Measurements from ENCODE around the gene RGMB. TPM values are rescaled to one million over a fixed set of nuclear protein-coding genes. Genes with fewer than 3 reads are reported as not detected.

Gene RGMB
- total and polyA plus RNA-seq, 2 donors, result 21.2 to 23.1 TPM

DNA sequence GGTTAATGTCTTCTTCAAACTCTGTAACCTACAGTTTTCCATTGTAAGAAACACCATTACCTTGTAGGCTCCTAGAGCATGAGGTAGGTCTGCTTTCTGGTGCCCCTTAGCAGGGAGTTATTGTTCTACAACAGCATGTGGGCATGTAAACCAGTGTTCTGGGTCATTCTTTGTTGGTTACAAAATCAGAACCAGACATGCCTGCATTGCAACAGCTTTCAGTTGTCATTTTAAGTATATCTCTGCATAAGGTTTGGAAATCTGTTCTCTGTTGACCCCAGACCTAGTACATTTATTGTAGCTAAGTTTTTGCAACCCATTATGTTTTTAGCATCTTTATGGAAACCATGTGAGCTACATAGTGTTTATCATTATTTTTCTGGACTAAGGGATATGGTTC, 10.9 kb downstream of the RGMB start:
- Histone ChIP-seq H3K27ac (ENCODE audit: low read depth) (no peak overlapping the region), H3K4me1 (ENCODE audit: insufficient read depth) (peaks cover 2% of the 10 kb centered on the region), H3K4me3 (ENCODE audit: low read depth, low read length) (no peak overlapping the region), H3K36me3 (ENCODE audit: insufficient read depth) (no peaks in the 10 kb centered on the region)
- DNase-seq (ENCODE audit: extremely low spot score), result no peak

DNA sequence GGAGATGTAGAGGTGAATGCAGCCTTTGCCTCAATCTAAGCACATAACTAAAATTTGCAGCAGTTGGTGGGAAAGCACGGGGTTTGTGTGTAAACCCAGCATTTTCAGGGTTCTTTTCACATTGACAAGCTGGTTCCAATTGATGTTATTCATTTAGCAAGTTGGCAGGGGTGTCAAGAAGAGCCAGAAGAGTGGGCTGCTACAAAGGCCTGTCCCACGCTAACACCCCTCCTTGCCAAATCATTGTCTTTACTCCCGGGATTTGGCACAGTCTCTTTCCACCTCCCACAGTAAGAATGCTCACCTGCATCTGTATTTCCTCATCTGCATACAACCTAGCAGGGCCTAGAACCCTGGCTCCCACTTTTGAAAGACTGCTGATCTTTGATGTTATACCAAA, 11.8 kb downstream of the RGMB start:
- Histone ChIP-seq H3K4me3 (ENCODE audit: low read depth, low read length) (no peak overlapping the region), H3K36me3 (ENCODE audit: insufficient read depth) (no peaks in the 10 kb centered on the region), H3K4me1 (ENCODE audit: insufficient read depth) (peaks cover 2% of the 10 kb centered on the region), H3K27ac (ENCODE audit: low read depth) (no peak overlapping the region)
- WGBS, result 73% methylated on average over 3 of the region's 3 CpGs
- DNase-seq (ENCODE audit: extremely low spot score), result no peak

DNA sequence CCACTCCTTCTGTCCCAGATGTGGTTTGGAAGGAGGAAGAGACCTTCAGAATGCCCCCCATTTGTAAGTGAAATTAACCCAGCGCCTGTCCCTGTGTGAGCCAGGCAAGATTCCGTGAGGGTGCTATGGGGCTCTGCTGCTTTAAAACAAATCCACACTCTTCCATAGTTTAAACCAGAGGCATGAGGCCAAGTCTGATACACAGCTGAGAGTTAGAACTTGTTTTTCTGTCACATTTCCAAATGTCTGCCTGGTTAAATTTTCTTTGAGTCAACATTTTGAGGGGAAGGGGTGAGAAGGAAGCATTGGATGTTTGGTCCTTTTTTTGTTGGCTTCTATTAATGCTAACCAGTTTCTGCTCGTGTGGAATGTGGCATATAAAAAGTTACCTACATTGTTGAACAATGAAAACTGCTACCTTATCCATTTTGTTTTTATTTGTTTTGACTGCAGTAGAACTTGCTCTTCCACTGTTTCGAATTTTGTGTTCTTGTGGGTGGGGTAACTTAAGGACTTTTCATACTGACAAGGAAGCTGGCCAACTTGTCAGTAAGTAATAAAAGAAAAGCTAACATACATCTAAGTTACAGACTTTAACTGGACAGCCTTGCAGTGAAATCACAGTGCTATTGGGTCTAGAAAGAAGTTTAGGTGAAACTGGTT, 12.9 kb downstream of the RGMB start:
- Histone ChIP-seq H3K36me3 (ENCODE audit: insufficient read depth) (no peaks in the 10 kb centered on the region), H3K4me1 (ENCODE audit: insufficient read depth) (peaks cover 2% of the 10 kb centered on the region), H3K27ac (ENCODE audit: low read depth) (peak overlapping the region; percentile 6), H3K4me3 (ENCODE audit: low read depth, low read length) (no peak overlapping the region)
- DNase-seq (ENCODE audit: extremely low spot score), result no peak
- WGBS, result 21% methylated on average over 4 of the region's 4 CpGs

DNA sequence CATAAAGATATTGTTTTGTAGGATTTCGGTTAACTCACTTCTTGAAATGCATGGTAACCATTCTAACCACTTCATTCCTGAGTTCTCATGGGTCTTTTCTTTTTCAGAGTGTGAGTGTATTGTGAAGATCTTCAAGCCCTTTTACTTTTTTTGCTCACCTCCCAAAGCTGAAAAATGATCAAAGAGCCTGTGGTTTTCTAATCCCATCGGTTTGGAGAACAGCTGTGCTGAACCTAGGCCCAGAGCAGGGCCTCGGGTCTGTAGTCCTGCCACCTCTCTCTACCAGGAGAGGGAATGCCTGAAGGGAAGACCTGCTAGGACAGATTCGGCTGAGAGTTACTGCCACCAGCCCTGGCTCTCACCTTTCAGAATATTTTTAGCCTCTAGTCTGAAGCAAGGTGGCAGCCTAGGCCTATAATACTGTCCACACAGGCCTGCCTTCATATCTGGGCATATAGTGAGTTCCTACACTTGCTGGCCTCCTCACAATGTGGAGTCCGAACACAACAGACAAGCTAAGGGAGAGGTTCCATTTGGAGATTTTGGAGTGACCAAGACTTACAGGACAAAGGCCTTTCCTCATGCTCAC, 13.8 kb downstream of the RGMB start:
- H3K4me3 ChIP-seq (ENCODE audit: low read depth, low read length), result no peak overlapping the region
- H3K4me1 ChIP-seq (ENCODE audit: insufficient read depth), result peaks cover 2% of the 10 kb centered on the region
- H3K36me3 ChIP-seq (ENCODE audit: insufficient read depth), result no peaks in the 10 kb centered on the region
- peak overlapping the region; percentile 27 for H3K27ac ChIP-seq (ENCODE audit: low read depth)
- 69% methylated on average over 5 of the region's 5 CpGs for WGBS
- DNase-seq (ENCODE audit: extremely low spot score), result no peak

DNA sequence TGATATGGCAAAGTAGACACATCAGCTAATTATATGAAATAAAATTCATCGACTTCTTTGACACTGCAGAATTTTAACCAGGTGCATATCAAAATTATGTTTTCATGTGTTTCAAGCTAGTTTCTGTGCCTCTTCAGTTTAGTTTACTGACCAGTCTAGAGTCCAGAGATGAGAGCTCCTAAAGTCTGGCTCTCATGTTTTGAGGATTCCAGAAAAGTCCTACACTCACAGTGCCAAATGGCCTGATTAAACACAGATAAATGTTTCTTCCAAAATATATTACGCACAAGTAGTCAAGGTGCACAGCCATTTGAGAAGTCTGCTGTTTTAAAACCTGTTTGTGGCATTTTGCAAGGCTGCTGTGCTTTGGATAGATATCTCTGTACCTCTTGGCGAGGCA, 15.6 kb downstream of the RGMB start:
- 93% methylated on average over 3 of the region's 3 CpGs for WGBS
- Histone ChIP-seq H3K36me3 (ENCODE audit: insufficient read depth) (no peaks in the 10 kb centered on the region), H3K27ac (ENCODE audit: low read depth) (no peak overlapping the region), H3K4me1 (ENCODE audit: insufficient read depth) (peaks cover 2% of the 10 kb centered on the region), H3K4me3 (ENCODE audit: low read depth, low read length) (no peak overlapping the region)
- DNase-seq (ENCODE audit: extremely low spot score), result no peak

DNA sequence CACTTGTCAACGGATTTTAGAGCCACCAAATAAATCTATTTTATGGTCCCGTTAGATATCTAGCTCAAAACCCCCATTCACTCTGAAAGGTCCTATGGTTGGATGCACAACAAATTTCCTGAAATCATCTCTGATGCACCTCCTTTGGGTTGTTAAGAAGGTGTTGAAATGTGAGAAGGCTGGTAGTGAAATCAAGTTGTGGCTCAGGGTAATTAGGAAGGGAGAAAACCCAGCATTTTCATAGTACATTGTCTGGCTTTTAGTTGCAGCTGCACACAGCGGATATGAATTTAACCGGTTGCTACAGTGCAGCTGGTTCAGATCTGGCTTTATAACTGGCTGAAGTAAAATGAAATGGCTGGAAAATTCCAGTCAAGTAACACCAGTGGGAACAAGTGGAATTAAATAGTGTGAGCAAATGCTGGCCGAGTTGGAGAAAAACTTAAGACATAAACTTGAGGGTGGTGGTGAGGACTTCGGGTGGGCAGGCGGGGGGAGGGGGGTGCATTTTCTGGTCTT, 17.6 kb downstream of the RGMB start:
- Histone ChIP-seq H3K27ac (ENCODE audit: low read depth) (no peak overlapping the region), H3K4me1 (ENCODE audit: insufficient read depth) (no peaks in the 10 kb centered on the region), H3K36me3 (ENCODE audit: insufficient read depth) (no peaks in the 10 kb centered on the region), H3K4me3 (ENCODE audit: low read depth, low read length) (no peak overlapping the region)
- 67% methylated on average over 7 of the region's 7 CpGs for WGBS
- no peak for DNase-seq (ENCODE audit: extremely low spot score)

DNA sequence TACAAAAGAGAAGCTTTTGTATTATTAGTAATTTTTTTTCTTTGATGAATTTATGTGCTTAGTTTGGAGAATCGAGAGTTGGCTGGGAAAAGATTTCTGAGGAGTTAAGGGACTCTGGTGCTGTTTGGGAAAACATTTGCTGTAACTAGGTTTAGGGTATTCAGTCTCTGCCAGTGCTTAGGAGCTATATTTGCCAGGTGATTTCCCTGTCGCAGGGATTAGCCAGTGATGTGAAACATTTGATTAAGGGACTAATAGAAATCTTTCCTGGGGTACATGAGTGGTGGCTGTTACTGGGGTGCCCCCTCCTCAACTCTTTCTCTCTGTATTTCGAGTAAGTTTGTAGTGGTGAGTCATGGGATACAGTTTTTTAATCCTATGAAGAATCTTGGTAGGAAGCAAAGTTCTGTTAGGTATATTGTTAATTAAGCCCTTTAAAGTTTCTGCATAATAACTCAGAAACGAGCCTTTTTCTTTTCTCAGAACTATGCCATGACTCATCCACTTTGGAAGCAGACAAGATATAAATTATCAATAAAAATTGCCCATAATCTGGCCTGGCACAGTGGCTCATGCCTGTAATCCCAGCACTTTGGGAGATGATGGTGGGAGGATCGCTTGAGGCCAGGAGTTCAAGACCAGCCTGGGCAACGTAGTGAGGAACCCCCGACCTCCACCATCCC, 18.6 kb downstream of the RGMB start:
- no peak for DNase-seq (ENCODE audit: extremely low spot score)
- 56% methylated on average over 7 of the region's 7 CpGs for WGBS
- H3K27ac ChIP-seq (ENCODE audit: low read depth), result no peak overlapping the region
- H3K4me1 ChIP-seq (ENCODE audit: insufficient read depth), result no peaks in the 10 kb centered on the region
- H3K36me3 ChIP-seq (ENCODE audit: insufficient read depth), result no peaks in the 10 kb centered on the region
- no peak overlapping the region for H3K4me3 ChIP-seq (ENCODE audit: low read depth, low read length)

DNA sequence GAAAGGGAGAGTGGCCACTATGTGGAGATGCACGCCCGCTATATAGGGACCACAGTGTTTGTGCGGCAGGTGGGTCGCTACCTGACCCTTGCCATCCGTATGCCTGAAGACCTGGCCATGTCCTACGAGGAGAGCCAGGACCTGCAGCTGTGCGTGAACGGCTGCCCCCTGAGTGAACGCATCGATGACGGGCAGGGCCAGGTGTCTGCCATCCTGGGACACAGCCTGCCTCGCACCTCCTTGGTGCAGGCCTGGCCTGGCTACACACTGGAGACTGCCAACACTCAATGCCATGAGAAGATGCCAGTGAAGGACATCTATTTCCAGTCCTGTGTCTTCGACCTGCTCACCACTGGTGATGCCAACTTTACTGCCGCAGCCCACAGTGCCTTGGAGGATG, 19.8 kb downstream of the RGMB start:
- no peak for DNase-seq (ENCODE audit: extremely low spot score)
- H3K4me1 ChIP-seq (ENCODE audit: insufficient read depth), result no peaks in the 10 kb centered on the region
- H3K36me3 ChIP-seq (ENCODE audit: insufficient read depth), result no peaks in the 10 kb centered on the region
- no peak overlapping the region for H3K4me3 ChIP-seq (ENCODE audit: low read depth, low read length)
- no peak overlapping the region for H3K27ac ChIP-seq (ENCODE audit: low read depth)
- whole genome bisulfite sequencing, result 98% methylated on average over 14 of the region's 14 CpGs

DNA sequence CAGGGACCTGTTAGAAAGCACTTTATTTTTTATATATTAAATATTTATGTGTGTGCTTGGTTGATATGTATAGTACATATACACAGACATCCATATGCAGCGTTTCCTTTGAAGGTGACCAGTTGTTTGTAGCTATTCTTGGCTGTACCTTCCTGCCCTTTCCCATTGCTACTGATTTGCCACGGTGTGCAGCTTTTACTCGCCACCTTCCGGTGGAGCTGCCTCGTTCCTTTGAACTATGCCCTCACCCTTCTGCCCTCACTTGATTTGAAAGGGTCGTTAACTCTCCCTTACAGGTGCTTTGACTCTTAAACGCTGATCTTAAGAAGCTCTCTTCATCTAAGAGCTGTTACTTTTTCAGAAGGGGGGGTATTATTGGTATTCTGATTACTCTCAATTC, 20.5 kb downstream of the RGMB start:
- Histone ChIP-seq H3K36me3 (ENCODE audit: insufficient read depth) (no peaks in the 10 kb centered on the region), H3K4me3 (ENCODE audit: low read depth, low read length) (no peak overlapping the region), H3K27ac (ENCODE audit: low read depth) (no peak overlapping the region), H3K4me1 (ENCODE audit: insufficient read depth) (no peaks in the 10 kb centered on the region)
- WGBS, result 84% methylated on average over 7 of the region's 7 CpGs
- no peak for DNase-seq (ENCODE audit: extremely low spot score)

DNA sequence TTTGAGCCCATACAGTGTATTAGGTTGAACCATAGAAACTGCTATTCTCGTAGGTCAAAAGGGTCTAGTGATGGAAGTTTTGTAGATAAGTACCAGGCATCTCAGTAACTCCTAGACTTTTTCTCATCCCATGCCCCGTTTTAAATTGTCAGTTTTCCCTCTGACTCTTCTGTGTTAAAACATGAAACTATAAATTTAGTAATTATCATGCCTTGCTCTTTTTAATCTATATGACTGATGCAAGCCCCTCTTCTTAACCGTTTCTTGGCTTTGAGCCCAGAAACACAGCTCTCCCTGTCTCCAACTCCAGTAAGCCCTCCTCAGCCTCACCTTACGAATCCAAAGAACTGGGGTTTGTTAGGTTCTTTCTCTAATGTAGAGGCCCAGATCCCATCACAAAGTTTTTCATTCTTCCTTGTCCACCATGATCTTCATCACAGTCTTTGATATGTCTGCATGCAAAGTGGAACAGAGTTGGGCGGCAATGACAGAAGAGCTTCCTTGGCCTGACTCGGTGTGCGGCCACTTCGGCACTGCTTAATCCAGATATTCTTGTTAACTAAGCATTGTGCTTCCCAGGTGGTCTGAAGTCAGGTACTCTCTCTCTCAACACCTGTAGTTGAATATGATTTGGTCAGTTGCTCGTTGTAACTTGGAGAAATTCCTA, 21.1 kb downstream of the RGMB start:
- Histone ChIP-seq H3K4me1 (ENCODE audit: insufficient read depth) (no peaks in the 10 kb centered on the region), H3K27ac (ENCODE audit: low read depth) (no peak overlapping the region), H3K4me3 (ENCODE audit: low read depth, low read length) (no peak overlapping the region), H3K36me3 (ENCODE audit: insufficient read depth) (no peaks in the 10 kb centered on the region)
- 75% methylated on average over 9 of the region's 9 CpGs for WGBS
- no peak for DNase-seq (ENCODE audit: extremely low spot score)

DNA sequence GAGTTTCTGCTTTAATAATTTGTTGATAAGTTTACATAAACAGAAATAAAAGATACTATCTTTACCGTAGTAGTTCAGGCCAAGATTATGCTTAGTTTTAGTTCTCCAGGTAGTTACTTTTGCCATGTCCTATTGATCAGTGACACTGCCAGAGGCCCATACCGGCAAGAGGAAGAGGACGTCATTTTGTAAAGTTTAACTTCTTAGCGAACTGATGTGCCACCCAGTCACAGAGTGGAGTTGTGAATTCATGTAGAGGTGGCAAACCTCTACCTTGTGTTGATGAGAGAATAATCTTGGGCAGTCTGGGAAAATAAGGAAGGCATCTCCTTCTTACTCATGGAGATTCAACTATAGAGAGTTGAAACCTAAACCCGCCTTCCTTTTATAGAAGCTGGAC, 21.8 kb downstream of the RGMB start:
- Histone ChIP-seq H3K27ac (ENCODE audit: low read depth) (no peak overlapping the region), H3K4me1 (ENCODE audit: insufficient read depth) (no peaks in the 10 kb centered on the region), H3K4me3 (ENCODE audit: low read depth, low read length) (no peak overlapping the region), H3K36me3 (ENCODE audit: insufficient read depth) (no peaks in the 10 kb centered on the region)
- 88% methylated on average over 5 of the region's 5 CpGs for WGBS
- DNase-seq (ENCODE audit: extremely low spot score), result no peak

DNA sequence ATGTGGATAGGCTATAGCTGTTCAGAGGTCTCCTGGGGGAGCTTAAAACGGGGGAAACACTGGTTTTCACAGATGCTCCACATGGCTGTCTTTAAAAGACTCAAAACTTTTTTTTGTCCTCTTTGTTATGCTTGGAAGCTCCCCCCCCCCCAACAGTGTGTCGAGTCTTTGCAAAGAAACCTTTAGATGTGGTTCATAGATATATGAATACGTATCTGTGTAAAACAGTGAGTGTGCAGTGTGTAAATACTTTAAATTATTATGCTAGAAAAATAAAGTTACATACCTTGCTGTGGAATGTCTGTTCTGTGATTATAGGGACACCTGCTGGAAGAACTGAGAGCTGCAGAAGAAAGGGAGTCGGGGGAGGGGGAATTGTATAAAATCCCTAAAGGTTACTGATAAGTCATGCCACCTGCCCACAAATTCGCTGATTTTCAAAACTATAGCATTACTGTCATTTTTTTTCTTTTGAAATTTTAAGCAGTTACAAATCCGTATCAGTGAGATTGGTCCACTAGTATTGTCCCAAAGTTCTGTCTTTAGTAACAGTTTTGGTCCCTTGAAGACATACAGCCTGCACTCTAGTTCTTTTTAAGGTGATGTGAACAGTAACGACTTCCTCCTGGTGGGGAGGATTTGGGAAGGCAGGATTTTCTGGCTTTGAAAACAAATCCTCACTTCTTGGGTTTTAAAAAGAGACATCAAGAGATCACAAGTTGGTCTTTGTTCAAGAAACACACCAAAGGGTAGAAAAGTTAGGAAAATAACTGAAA, 22.9 kb downstream of the RGMB start:
- WGBS, result 11% methylated on average over 7 of the region's 7 CpGs
- Histone ChIP-seq H3K36me3 (ENCODE audit: insufficient read depth) (no peaks in the 10 kb centered on the region), H3K27ac (ENCODE audit: low read depth) (no peak overlapping the region), H3K4me3 (ENCODE audit: low read depth, low read length) (no peak overlapping the region), H3K4me1 (ENCODE audit: insufficient read depth) (no peaks in the 10 kb centered on the region)
- DNase-seq (ENCODE audit: extremely low spot score), result peak; percentile 49

DNA sequence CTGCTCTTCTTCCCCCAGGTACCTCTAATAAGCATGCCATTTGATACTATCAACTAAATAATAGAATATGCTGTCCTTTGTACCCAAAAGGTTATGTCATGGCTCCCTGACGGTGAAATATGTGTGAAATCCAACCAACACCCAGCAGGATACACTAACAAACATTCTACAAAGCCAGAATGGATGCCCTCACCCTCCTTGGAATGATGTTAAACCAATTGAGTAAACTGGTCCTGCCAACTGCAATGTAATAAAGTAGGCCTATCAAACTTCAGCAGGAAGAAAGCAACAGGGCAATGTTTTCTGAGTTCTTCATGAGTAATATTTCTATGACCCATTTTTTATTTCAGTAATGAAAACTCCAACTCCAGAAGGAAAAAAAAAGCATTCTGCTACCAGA, 24.9 kb downstream of the RGMB start:
- no peak for DNase-seq (ENCODE audit: extremely low spot score)
- Histone ChIP-seq H3K4me1 (ENCODE audit: insufficient read depth) (no peaks in the 10 kb centered on the region), H3K4me3 (ENCODE audit: low read depth, low read length) (no peak overlapping the region), H3K36me3 (ENCODE audit: insufficient read depth) (no peaks in the 10 kb centered on the region), H3K27ac (ENCODE audit: low read depth) (no peak overlapping the region)
- WGBS, result 86% methylated on average over 1 of the region's 1 CpG

All from urinary bladder (tissue), 4 donors.